HEK293T (cell line): ENCODE data around the gene JAK1.

ENCODE experiments used
- BHLHE40 ChIP-seq: fragments of 450-650 bp; IDR thresholded peaks from 2 replicates; pipeline ENCODE4 v1.6.1; 2016; ENCODE audit warnings: mild to moderate bottlenecking, moderate library complexity, borderline replicate concordance
- ELF4 ChIP-seq: fragments of 450-650 bp; IDR thresholded peaks from 2 replicates; pipeline ENCODE4 v1.6.1; 2017; ENCODE audit warnings: antibody characterized with exemption
- FOXA1 ChIP-seq: fragments of 450-650 bp; IDR thresholded peaks from 2 replicates; pipeline ENCODE4 v1.6.1; 2016; ENCODE audit warnings: mild to moderate bottlenecking
- FOXK2 ChIP-seq: fragments of 450-650 bp; IDR thresholded peaks from 2 replicates; pipeline ENCODE4 v1.6.1; 2016; ENCODE audit warnings: mild to moderate bottlenecking
- FOXM1 ChIP-seq: fragments of 450-650 bp; IDR thresholded peaks from 2 replicates; pipeline ENCODE4 v1.6.1; 2017; ENCODE audit warnings: mild to moderate bottlenecking, borderline replicate concordance
- HDGF ChIP-seq: fragments of 450-650 bp; IDR thresholded peaks from 2 replicates; pipeline ENCODE4 v1.6.1; 2017; ENCODE audit warnings: antibody characterized with exemption, borderline replicate concordance
- SP1 ChIP-seq: fragments of 450-650 bp; IDR thresholded peaks from 2 replicates; pipeline ENCODE4 v1.6.1; 2017
- SUZ12 ChIP-seq: fragments of 450-650 bp; IDR thresholded peaks from 2 replicates; pipeline ENCODE4 v1.6.1; 2016; ENCODE audit warnings: mild to moderate bottlenecking
- TARDBP ChIP-seq: fragments of 450-650 bp; IDR thresholded peaks from 2 replicates; pipeline ENCODE4 v1.6.1; 2016

DNA sequence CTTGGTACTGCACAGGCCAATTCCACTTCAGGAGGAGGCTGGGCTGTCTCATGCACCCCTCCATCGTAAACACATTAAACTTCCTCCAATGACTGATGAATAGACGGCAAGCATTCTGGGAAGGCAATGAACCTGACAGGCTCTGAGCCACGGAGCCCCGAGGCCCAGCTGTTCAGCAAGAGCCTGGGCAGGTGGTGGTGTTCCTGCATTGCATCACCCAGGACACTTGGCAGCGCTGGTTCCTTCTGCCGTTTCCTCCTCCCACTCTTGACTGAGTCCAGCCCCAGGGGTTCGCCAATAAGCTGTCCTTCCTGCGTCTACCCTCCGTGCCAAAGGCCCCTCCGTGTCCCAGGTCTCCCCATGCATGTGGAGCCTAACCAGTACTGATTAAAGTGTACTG, 109.8 kb downstream of the JAK1 start:
- TF ChIP-seq FOXK2 (no peak), SP1 (no peak), FOXM1 (no peak), ELF4 (no peak), TARDBP (no peak), BHLHE40 (no peak), FOXA1 (no peak), HDGF (no peak), SUZ12 (no peak)
